Measurements from ENCODE around the gene KMT2E. TPM values are rescaled to one million over a fixed set of nuclear protein-coding genes. Genes with fewer than 3 reads are reported as not detected.

KMT2E gene
- polyA plus RNA-seq, 2 of the 4 experiments (the other 2 are of a cell fraction) = 9.4 to 23.4 TPM

GRCh38 chr7:105130580-105130979 is 116.6 kb downstream of the KMT2E start:
- H3K4me1 ChIP-seq = no peaks in the 10 kb centered on the region
- ChIA-PET POLR2A (no interaction called here), CTCF (interaction anchor here (0.6 to 1.2 kb wide), 3 partner anchors 13 to 190 kb away, joined by 3 to 8 read pairs (median 3); no protein-coding TSS in a partner anchor)
- H3K27ac ChIP-seq = no peak overlapping the region
- WGBS (ENCODE audit: missing lambda C conversion rate) = 94% methylated on average over 2 of the region's 2 CpGs
- ATAC-seq (no peak), FAIRE-seq (no peak), DNase-seq (ENCODE audit: low read depth in 1 of 2, low spot score in 1 of 2) (no peak)
- TF ChIP-seq RAD21 (conservative IDR thresholded peaks at IDR 0.05 in 1 of 2, IDR thresholded peaks at IDR 0.05 in 1 of 2) = no peak
- TF ChIP-seq BCL3 (IDR thresholded peaks at IDR 0.05) = no peak
- TF ChIP-seq REST (IDR thresholded peaks at IDR 0.05) = no peak
- no peak for TF ChIP-seq ZC3H11A (IDR thresholded peaks at IDR 0.05)
- TF ChIP-seq EHF (CRISPR knock-in tag; IDR thresholded peaks at IDR 0.05) = no peak
- no peak for TF ChIP-seq TFCP2L1 (CRISPR knock-in tag; IDR thresholded peaks at IDR 0.05)
- TF ChIP-seq POLR2A (IDR thresholded peaks at IDR 0.05; ENCODE audit: low read length) = no peak
- H3K9me3 ChIP-seq = no peaks in the 10 kb centered on the region
- no peak overlapping the region for H3K4me3 ChIP-seq
- H3K4me2 ChIP-seq = no peak overlapping the region

- TF ChIP-seq HOXB13 (CRISPR knock-in tag; IDR thresholded peaks at IDR 0.05; ENCODE audit: low read depth) (no peak), HEYL (CRISPR knock-in tag; IDR thresholded peaks at IDR 0.05) (no peak), RNF2 (IDR thresholded peaks at IDR 0.05; ENCODE audit: borderline replicate concordance, low read depth) (no peak), EHMT2 (IDR thresholded peaks at IDR 0.05; ENCODE audit: low read depth) (no peak), BCL3 (IDR thresholded peaks at IDR 0.05) (no peak)
- 89% methylated on average over 12 of the region's 12 CpGs for WGBS (ENCODE audit: missing lambda C conversion rate)
- Histone ChIP-seq H3K27ac (no peak overlapping the region), H3K9me3 (no peaks in the 10 kb centered on the region), H3K4me2 (no peak overlapping the region), H3K4me1 (no peaks in the 10 kb centered on the region), H3K4me3 (no peak overlapping the region)
- FAIRE-seq (no peak), DNase-seq (ENCODE audit: low read depth in 1 of 2, low spot score in 1 of 2) (no peak), ATAC-seq (no peak)
- POLR2A ChIA-PET = no interaction called here
- CTCF ChIA-PET = interaction anchor here (0.6 to 0.7 kb wide), 2 partner anchors 40 to 189 kb away, joined by 3 to 8 read pairs; no protein-coding TSS in a partner anchor
Measured at GRCh38 chr7:105131033-105131656, 117.1 kb downstream of the KMT2E start.

- 88% methylated on average over 7 of the region's 7 CpGs for WGBS (ENCODE audit: missing lambda C conversion rate)
- ChIA-PET POLR2A (no interaction called here), CTCF (no interaction called here)
- no peak for DNase-seq (ENCODE audit: low read depth in 1 of 2, low spot score in 1 of 2)
- FAIRE-seq = no peak
- Histone ChIP-seq H3K9me3 (no peaks in the 10 kb centered on the region), H3K4me2 (no peak overlapping the region), H3K4me3 (no peak overlapping the region), H3K4me1 (no peaks in the 10 kb centered on the region), H3K27ac (no peak overlapping the region)
- ATAC-seq = no peak
- TF ChIP-seq PHF8 (IDR thresholded peaks at IDR 0.05; ENCODE audit: borderline replicate concordance, low read depth) (no peak), TP53 (CRISPR knock-in tag; IDR thresholded peaks at IDR 0.05) (no peak), BCL3 (IDR thresholded peaks at IDR 0.05) (no peak), RNF2 (IDR thresholded peaks at IDR 0.05; ENCODE audit: borderline replicate concordance, low read depth) (no peak), HES2 (IDR thresholded peaks at IDR 0.05) (no peak), CTCF (IDR thresholded peaks at IDR 0.05) (no peak), KDM1A (IDR thresholded peaks at IDR 0.05; ENCODE audit: low read depth) (no peak), SREBF2 (IDR thresholded peaks at IDR 0.05) (no peak), FOSB (CRISPR knock-in tag; IDR thresholded peaks at IDR 0.05) (no peak), USF2 (IDR thresholded peaks at IDR 0.05) (no peak), CBX8 (IDR thresholded peaks at IDR 0.05) (no peak), HDAC2 (IDR thresholded peaks at IDR 0.05) (no peak), ZNF302 (CRISPR knock-in tag; IDR thresholded peaks at IDR 0.05) (no peak), SMC3 (IDR thresholded peaks at IDR 0.05) (no peak)
Measured at GRCh38 chr7:105131890-105132289, 117.9 kb downstream of the KMT2E start.
